ENCODE results near the gene GALNT18. TPM values are rescaled to one million over a fixed set of nuclear protein-coding genes. Genes with fewer than 3 reads are reported as not detected.

The GALNT18 gene
- polyA plus RNA-seq, 1 donor from 2014 or later = 7.6 TPM

DNA sequence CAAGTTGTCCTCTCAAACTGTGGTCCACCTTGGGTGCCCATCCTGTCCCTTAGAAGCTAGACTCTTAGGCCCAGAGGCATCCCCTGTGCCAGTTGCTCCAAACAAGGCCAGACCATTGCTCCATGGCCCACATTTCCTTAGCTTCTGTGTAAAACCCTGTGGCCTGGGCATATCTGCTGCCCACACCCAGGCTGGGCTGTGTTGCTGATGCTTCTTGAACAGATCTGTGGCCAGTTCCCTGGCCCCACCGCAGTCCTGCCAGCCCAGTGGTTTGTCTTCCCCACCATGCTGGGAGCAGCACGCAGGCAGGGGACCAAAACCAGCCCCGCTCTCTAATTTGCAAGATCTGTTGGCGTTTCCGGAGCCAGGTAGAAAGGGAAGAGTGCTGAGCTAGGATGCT lies 341.0 kb downstream of the GALNT18 start:
- H3K27ac ChIP-seq (ENCODE audit: low read length) = no peak overlapping the region
- no peaks in the 10 kb centered on the region for H3F3A ChIP-seq (ENCODE audit: insufficient read depth, low read length, poor library complexity, severe bottlenecking)
- H3K79me2 ChIP-seq (replicated peaks; ENCODE audit: insufficient read depth, low read length) = no peaks in the 10 kb centered on the region
- no peak overlapping the region for H3K9ac ChIP-seq (ENCODE audit: low read length)
- TF ChIP-seq MXI1 (conservative IDR thresholded peaks at IDR 0.05; ENCODE audit: poor library complexity, severe bottlenecking) (no peak), EP300 (conservative IDR thresholded peaks at IDR 0.05; ENCODE audit: poor library complexity, severe bottlenecking) (no peak), TAF1 (IDR thresholded peaks at IDR 0.05; ENCODE audit: low read depth) (no peak), EZH2 (IDR thresholded peaks at IDR 0.05; ENCODE audit: borderline replicate concordance, insufficient read depth, low read length, poor library complexity, severe bottlenecking) (no peak), RAD21 (conservative IDR thresholded peaks at IDR 0.05) (no peak), SMC3 (conservative IDR thresholded peaks at IDR 0.05; ENCODE audit: poor library complexity) (no peak), POLR2AphosphoS5 (IDR thresholded peaks at IDR 0.05) (no peak)
- TF ChIP-seq, protein P1, sequence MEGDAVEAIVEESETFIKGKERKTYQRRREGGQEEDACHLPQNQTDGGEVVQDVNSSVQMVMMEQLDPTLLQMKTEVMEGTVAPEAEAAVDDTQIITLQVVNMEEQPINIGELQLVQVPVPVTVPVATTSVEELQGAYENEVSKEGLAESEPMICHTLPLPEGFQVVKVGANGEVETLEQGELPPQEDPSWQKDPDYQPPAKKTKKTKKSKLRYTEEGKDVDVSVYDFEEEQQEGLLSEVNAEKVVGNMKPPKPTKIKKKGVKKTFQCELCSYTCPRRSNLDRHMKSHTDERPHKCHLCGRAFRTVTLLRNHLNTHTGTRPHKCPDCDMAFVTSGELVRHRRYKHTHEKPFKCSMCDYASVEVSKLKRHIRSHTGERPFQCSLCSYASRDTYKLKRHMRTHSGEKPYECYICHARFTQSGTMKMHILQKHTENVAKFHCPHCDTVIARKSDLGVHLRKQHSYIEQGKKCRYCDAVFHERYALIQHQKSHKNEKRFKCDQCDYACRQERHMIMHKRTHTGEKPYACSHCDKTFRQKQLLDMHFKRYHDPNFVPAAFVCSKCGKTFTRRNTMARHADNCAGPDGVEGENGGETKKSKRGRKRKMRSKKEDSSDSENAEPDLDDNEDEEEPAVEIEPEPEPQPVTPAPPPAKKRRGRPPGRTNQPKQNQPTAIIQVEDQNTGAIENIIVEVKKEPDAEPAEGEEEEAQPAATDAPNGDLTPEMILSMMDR (IDR thresholded peaks at IDR 0.05; ENCODE audit: poor library complexity, severe bottlenecking) = no peak
- TF ChIP-seq, protein P2, sequence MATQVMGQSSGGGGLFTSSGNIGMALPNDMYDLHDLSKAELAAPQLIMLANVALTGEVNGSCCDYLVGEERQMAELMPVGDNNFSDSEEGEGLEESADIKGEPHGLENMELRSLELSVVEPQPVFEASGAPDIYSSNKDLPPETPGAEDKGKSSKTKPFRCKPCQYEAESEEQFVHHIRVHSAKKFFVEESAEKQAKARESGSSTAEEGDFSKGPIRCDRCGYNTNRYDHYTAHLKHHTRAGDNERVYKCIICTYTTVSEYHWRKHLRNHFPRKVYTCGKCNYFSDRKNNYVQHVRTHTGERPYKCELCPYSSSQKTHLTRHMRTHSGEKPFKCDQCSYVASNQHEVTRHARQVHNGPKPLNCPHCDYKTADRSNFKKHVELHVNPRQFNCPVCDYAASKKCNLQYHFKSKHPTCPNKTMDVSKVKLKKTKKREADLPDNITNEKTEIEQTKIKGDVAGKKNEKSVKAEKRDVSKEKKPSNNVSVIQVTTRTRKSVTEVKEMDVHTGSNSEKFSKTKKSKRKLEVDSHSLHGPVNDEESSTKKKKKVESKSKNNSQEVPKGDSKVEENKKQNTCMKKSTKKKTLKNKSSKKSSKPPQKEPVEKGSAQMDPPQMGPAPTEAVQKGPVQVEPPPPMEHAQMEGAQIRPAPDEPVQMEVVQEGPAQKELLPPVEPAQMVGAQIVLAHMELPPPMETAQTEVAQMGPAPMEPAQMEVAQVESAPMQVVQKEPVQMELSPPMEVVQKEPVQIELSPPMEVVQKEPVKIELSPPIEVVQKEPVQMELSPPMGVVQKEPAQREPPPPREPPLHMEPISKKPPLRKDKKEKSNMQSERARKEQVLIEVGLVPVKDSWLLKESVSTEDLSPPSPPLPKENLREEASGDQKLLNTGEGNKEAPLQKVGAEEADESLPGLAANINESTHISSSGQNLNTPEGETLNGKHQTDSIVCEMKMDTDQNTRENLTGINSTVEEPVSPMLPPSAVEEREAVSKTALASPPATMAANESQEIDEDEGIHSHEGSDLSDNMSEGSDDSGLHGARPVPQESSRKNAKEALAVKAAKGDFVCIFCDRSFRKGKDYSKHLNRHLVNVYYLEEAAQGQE (IDR thresholded peaks at IDR 0.05; ENCODE audit: borderline replicate concordance) = no peak
- no peaks in the 10 kb centered on the region for H3K27me3 ChIP-seq (ENCODE audit: insufficient read depth, low read depth, low read length)
- H4K20me1 ChIP-seq (ENCODE audit: insufficient read depth) = no peaks in the 10 kb centered on the region
- no peak overlapping the region for H3K4me2 ChIP-seq (ENCODE audit: low read length)
- H3K36me3 ChIP-seq (ENCODE audit: insufficient read depth, low read length) = no peaks in the 10 kb centered on the region
- no peaks in the 10 kb centered on the region for H3K9me3 ChIP-seq (ENCODE audit: low read length)
- H3K4me3 ChIP-seq (ENCODE audit: low read length) = no peak overlapping the region
- no peak overlapping the region for H2AFZ ChIP-seq (ENCODE audit: low read depth, low read length)
- H3K9me2 ChIP-seq (ENCODE audit: insufficient read depth, low read length) = no peaks in the 10 kb centered on the region

DNA sequence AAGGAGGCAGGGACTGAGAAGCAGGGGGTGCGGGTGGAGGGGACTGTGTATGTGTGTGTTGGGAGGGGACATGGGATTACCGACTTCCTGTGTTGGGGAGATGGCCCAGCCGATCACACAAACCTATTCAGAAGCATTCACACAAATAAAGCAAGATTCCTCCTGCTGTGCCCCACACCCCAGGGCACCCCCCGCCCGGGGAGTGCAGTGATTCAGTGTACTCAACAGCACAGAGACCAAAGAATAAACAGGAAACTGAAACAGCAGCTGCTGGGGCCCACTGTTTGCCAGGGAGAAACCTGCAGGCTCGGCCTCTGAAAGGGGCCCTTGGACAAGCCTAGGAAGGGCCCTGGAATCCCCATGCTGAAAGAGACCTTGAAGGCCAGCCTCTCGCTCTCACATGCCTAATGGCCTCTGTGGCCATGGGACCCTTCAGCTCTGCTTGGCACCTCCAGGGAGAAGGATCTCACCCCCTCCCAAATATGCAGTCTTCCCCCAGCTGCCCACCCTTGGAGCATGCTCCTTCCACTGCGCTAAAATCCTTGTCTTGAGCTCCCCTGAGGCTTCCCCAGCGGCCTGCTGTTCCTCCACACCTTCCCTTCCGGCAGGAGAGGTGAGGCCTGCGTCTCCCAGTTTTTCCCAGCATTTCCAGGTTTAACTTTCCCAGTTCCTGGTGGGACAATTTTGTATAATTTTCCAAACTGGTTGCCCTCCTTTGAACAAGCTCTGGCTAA lies 341.7 kb downstream of the GALNT18 start:
- Histone ChIP-seq H2AFZ (ENCODE audit: low read depth, low read length) (no peak overlapping the region), H4K20me1 (ENCODE audit: insufficient read depth) (no peaks in the 10 kb centered on the region), H3K9me2 (ENCODE audit: insufficient read depth, low read length) (no peaks in the 10 kb centered on the region), H3K9ac (ENCODE audit: low read length) (no peak overlapping the region), H3K27me3 (ENCODE audit: insufficient read depth, low read depth, low read length) (no peaks in the 10 kb centered on the region), H3K4me3 (ENCODE audit: low read length) (no peak overlapping the region), H3K27ac (ENCODE audit: low read length) (no peak overlapping the region), H3K9me3 (ENCODE audit: low read length) (no peaks in the 10 kb centered on the region), H3K4me2 (ENCODE audit: low read length) (no peak overlapping the region), H3K36me3 (ENCODE audit: insufficient read depth, low read length) (no peaks in the 10 kb centered on the region), H3K79me2 (replicated peaks; ENCODE audit: insufficient read depth, low read length) (no peaks in the 10 kb centered on the region), H3F3A (ENCODE audit: insufficient read depth, low read length, poor library complexity, severe bottlenecking) (no peaks in the 10 kb centered on the region)
- TF ChIP-seq SMC3 (conservative IDR thresholded peaks at IDR 0.05; ENCODE audit: poor library complexity) (no peak), EP300 (conservative IDR thresholded peaks at IDR 0.05; ENCODE audit: poor library complexity, severe bottlenecking) (no peak), RAD21 (conservative IDR thresholded peaks at IDR 0.05) (no peak), TAF1 (IDR thresholded peaks at IDR 0.05; ENCODE audit: low read depth) (no peak), POLR2AphosphoS5 (IDR thresholded peaks at IDR 0.05) (no peak), MXI1 (conservative IDR thresholded peaks at IDR 0.05; ENCODE audit: poor library complexity, severe bottlenecking) (no peak), EZH2 (IDR thresholded peaks at IDR 0.05; ENCODE audit: borderline replicate concordance, insufficient read depth, low read length, poor library complexity, severe bottlenecking) (no peak)
- TF ChIP-seq, protein P2 (IDR thresholded peaks at IDR 0.05; ENCODE audit: borderline replicate concordance) = no peak
- TF ChIP-seq, protein P1 (IDR thresholded peaks at IDR 0.05; ENCODE audit: poor library complexity, severe bottlenecking) = no peak

All from neural cell (in vitro differentiated cells).